ENCODE data around the gene METTL16. TPM values are rescaled to one million over a fixed set of nuclear protein-coding genes. Genes with fewer than 3 reads are reported as not detected.

The METTL16 gene
- total RNA-seq, 2 experiments from 2014 or later: 26.6 to 41.5 TPM

GRCh38 chr17:2392252-2393173 is 119.2 kb downstream of the METTL16 start:
- peaks cover 10% of the 10 kb centered on the region; the same call in 1 of the 2 replicates for H3K79me2 ChIP-seq (ENCODE audit: insufficient read depth, low read depth, low read length)
- ChIA-PET CTCF (ENCODE audit: unreplicated experiment) (interaction anchor here (1.8 kb wide), 1 partner anchor 10 kb away, joined by 13 read pairs; no protein-coding TSS in a partner anchor), POLR2A (interaction anchor here (0.7 to 2.8 kb wide), 7 partner anchors 10 to 1125 kb away, joined by 4 to 17 read pairs (median 6); partner anchors contain the start of genes SMG6 and SRR)

GRCh38 chr17:2391597-2392251 is 120.0 kb downstream of the METTL16 start:
- H3K36me3 ChIP-seq (ENCODE audit: insufficient read depth, low read length): 0 out of 2 replicates have a peak, but pooled peaks cover 2% of the 10 kb centered on the region
- peaks cover 10% of the 10 kb centered on the region; the same call in 1 of the 2 replicates for H3K79me2 ChIP-seq (ENCODE audit: insufficient read depth, low read depth, low read length)
- peak; percentile 27 for DNase-seq (ENCODE audit: low spot score)
- H3K27ac ChIP-seq (ENCODE audit: low read depth, low read length, poor library complexity, severe bottlenecking): peak overlapping the region; percentile 89
- H3K4me1 ChIP-seq (ENCODE audit: insufficient read depth, low read length, poor library complexity, severe bottlenecking): peaks cover 36% of the 10 kb centered on the region
- H3K4me3 ChIP-seq (ENCODE audit: low read depth, low read length, poor library complexity, severe bottlenecking): peak overlapping the region; percentile 80
- TF ChIP-seq CTCF (conservative IDR thresholded peaks at IDR 0.05; ENCODE audit: low read length): no peak
- H3K9me2 ChIP-seq (ENCODE audit: insufficient read depth, low read length): no peaks in the 10 kb centered on the region
- ChIA-PET CTCF (ENCODE audit: unreplicated experiment) (interaction anchor here (1.8 kb wide), 1 partner anchor 9 kb away, joined by 13 read pairs; no protein-coding TSS in a partner anchor), POLR2A (interaction anchor here (1.5 to 2.8 kb wide), 4 partner anchors 9 to 25 kb away, joined by 6 to 17 read pairs (median 8); no protein-coding TSS in a partner anchor)
- BruUV-seq (replicated peaks): no TSS peak
- intact Hi-C loops (cut with micrococcal nuclease; ENCODE audit: unreplicated experiment): loop anchor here (1.0 kb wide), 1 partner anchor 10 kb away; the partner anchor contains the start of gene MNT
- H3K4me2 ChIP-seq (ENCODE audit: low read length): peak overlapping the region; percentile 94
- no peaks in the 10 kb centered on the region for H3K9me3 ChIP-seq (ENCODE audit: low read length)
- peak overlapping the region; percentile 52; the same call in 1 of the 2 replicates for H2AFZ ChIP-seq (ENCODE audit: low read length)
- H4K20me1 ChIP-seq (ENCODE audit: insufficient read depth, low read length): no peaks in the 10 kb centered on the region

More at GRCh38 chr17:2392252-2393173, 119.2 kb downstream of the METTL16 start:
- Histone ChIP-seq H3K9me3 (ENCODE audit: low read length) (no peaks in the 10 kb centered on the region), H3K27ac (ENCODE audit: low read depth, low read length, poor library complexity, severe bottlenecking) (peak overlapping the region; percentile 89), H2AFZ (ENCODE audit: low read length) (peak overlapping the region; percentile 52; the same call in 1 of the 2 replicates), H4K20me1 (ENCODE audit: insufficient read depth, low read length) (no peaks in the 10 kb centered on the region), H3K4me1 (ENCODE audit: insufficient read depth, low read length, poor library complexity, severe bottlenecking) (peaks cover 44% of the 10 kb centered on the region), H3K4me2 (ENCODE audit: low read length) (peak overlapping the region; percentile 99), H3K36me3 (ENCODE audit: insufficient read depth, low read length) (0 out of 2 replicates have a peak, but pooled peaks cover 2% of the 10 kb centered on the region), H3K4me3 (ENCODE audit: low read depth, low read length, poor library complexity, severe bottlenecking) (peak overlapping the region; percentile 80), H3K9me2 (ENCODE audit: insufficient read depth, low read length) (no peaks in the 10 kb centered on the region)
- TSS peak; percentile 59 for BruUV-seq (replicated peaks)
- TF ChIP-seq EZH2phosphoT487 (IDR thresholded peaks at IDR 0.05; ENCODE audit: borderline replicate concordance, low read depth, low read length) (no peak), CTCF (conservative IDR thresholded peaks at IDR 0.05; ENCODE audit: low read length) (no peak)
- peak; percentile 97 for DNase-seq (ENCODE audit: low spot score)
- intact Hi-C loops (cut with micrococcal nuclease; ENCODE audit: unreplicated experiment): loop anchor here (1.0 kb wide), 1 partner anchor 9 kb away; the partner anchor contains the start of gene MNT
